ENCODE data around the gene ZDHHC22.

DNA sequence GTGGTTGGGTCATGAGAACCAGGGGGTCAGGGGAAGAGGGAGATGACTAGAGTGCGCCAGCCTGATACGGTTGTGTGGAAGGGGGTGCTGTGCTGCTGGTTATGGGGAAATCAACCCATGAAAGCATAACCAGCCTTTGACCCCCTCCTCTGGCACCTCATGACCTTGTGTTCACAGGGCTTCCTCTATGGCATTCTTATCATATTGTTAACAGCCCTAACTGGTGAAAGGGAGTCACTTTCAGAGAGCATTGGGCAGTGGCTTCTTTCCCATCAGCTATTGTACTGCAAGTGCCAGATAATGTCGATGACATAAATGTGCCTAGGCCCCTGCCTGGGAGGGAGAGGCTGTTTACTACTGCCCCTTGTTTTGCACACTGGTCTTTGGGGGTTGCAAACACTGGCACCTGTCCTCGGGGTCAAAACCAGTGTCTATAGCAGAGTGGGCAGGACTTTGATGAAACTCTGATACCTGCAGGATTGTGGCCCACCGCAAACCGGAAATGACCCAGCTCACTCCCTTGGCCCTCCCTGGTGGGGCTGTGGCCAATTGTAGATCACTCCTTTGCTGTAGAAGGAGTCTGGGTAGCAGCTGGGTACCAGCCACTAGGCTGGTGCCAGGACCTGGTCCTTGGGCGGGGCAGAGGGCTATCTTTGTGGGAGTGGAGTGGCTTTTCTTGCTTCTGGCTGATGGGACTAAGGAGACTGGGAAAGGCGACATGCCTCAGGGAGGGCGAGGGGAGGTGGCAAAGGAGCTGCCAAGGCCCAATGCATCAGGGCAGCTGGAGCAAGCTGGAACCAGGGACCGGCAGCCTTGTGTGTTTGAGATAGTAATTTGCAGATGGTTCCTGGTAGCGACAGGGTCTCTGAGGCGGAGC lies 39.4 kb upstream of the ZDHHC22 start:
- no peak for TF ChIP-seq POLR2AphosphoS5 (IDR thresholded peaks at IDR 0.05; ENCODE audit: low read depth)
- no peak for TF ChIP-seq CTCF (IDR thresholded peaks at IDR 0.05; ENCODE audit: insufficient read depth, low read length)
